Right lobe of liver (tissue), 4 donors: ENCODE measurements around the gene CDH4.

Experiments
- CTCF ChIP-seq, 4 donors: fragments of 200-600 bp in 3 of 4; fragments of 450-650 bp in 1 of 4; IDR thresholded peaks; one replicate each; pipeline versions ENCODE4 v1.5.1 to v1.8.0; 2016 to 2022; ENCODE audit warnings: antibody characterized with exemption in 4 of 4, mild to moderate bottlenecking in 2 of 4
- POLR2A ChIP-seq: fragments of 450-650 bp; IDR thresholded peaks from one replicate; pipeline ENCODE4 v1.6.1; 2017; ENCODE audit warnings: antibody characterized with exemption, mild to moderate bottlenecking
- donor health status: DM: no; HTN: no; CAD: no.
- donor health status: DM: no; HTN: no; CAD: no.
- donor health status: DM: no; HTN: yes; CAD: no.

DNA sequence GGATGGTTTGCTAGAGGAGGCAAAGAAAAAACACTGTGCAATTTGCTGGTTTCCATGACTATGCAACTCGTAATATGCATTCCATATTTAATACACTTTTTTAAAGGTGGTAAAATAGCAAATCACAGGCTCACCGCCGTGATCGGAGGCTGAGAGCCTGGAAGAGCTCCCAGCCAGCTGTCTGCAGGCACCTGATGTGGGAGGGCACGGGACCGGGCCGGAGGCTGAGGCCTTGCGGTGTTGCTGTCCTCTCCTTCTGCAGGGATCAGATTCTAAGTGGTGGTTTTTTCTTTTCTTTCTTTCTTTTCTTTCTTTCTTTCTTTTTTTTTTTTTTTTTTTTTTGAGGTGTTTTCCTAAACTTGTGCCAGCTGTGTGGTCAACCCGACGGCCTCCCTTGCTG is 282.3 kb downstream of the CDH4 start:
- TF ChIP-seq POLR2A: no peak
- no peak for TF ChIP-seq CTCF (IDR thresholded peaks at IDR 0.05)
